ENCODE measurements around the gene PLA2R1. TPM values are rescaled to one million over a fixed set of nuclear protein-coding genes. Genes with fewer than 3 reads are reported as not detected.

PLA2R1 gene
- total RNA-seq, 1 donor from 2014 or later: 0.34 TPM

GRCh38 chr2:159908623-159909022 lies 153.8 kb downstream of the PLA2R1 start:
- Mint-ChIP-seq H3K9me3 (ENCODE audit: unreplicated experiment) (no peaks in the 10 kb centered on the region), H3K4me1 (ENCODE audit: low read depth, unreplicated experiment) (no peaks in the 10 kb centered on the region), H3K36me3 (ENCODE audit: unreplicated experiment) (peaks cover 7% of the 10 kb centered on the region), H3K4me3 (ENCODE audit: unreplicated experiment) (no peak overlapping the region), H3K27ac (ENCODE audit: unreplicated experiment) (no peak overlapping the region), H3K27me3 (ENCODE audit: unreplicated experiment) (peaks cover 6% of the 10 kb centered on the region)
- no peak for DNase-seq
- no peak for TF ChIP-seq CTCF (IDR thresholded peaks at IDR 0.05; ENCODE audit: partially characterized antibody, unreplicated experiment)

- no peak overlapping the region for H3K4me3 Mint-ChIP-seq (ENCODE audit: unreplicated experiment)
- H3K27me3 Mint-ChIP-seq (ENCODE audit: unreplicated experiment): peaks cover 6% of the 10 kb centered on the region
- H3K36me3 Mint-ChIP-seq (ENCODE audit: unreplicated experiment): peaks cover 7% of the 10 kb centered on the region
- no peak overlapping the region for H3K27ac Mint-ChIP-seq (ENCODE audit: unreplicated experiment)
- DNase-seq: no peak
- no peak for TF ChIP-seq CTCF (IDR thresholded peaks at IDR 0.05; ENCODE audit: partially characterized antibody, unreplicated experiment)
- H3K9me3 Mint-ChIP-seq (ENCODE audit: unreplicated experiment): no peaks in the 10 kb centered on the region
- H3K4me1 Mint-ChIP-seq (ENCODE audit: low read depth, unreplicated experiment): no peaks in the 10 kb centered on the region
Observed at GRCh38 chr2:159907909-159908308, 154.5 kb downstream of the PLA2R1 start.

- Mint-ChIP-seq H3K4me3 (ENCODE audit: unreplicated experiment) (peak overlapping the region; percentile 36), H3K9me3 (ENCODE audit: unreplicated experiment) (no peaks in the 10 kb centered on the region), H3K27ac (ENCODE audit: unreplicated experiment) (no peak overlapping the region), H3K4me1 (ENCODE audit: low read depth, unreplicated experiment) (no peaks in the 10 kb centered on the region), H3K27me3 (ENCODE audit: unreplicated experiment) (peaks cover 8% of the 10 kb centered on the region), H3K36me3 (ENCODE audit: unreplicated experiment) (peaks cover 7% of the 10 kb centered on the region)
- no peak for DNase-seq
- no peak for TF ChIP-seq CTCF (IDR thresholded peaks at IDR 0.05; ENCODE audit: partially characterized antibody, unreplicated experiment)
Observed at GRCh38 chr2:159905926-159906714, 156.3 kb downstream of the PLA2R1 start.

- DNase-seq: no peak
- Mint-ChIP-seq H3K27me3 (ENCODE audit: unreplicated experiment) (peaks cover 8% of the 10 kb centered on the region), H3K36me3 (ENCODE audit: unreplicated experiment) (peaks cover 7% of the 10 kb centered on the region), H3K9me3 (ENCODE audit: unreplicated experiment) (no peaks in the 10 kb centered on the region), H3K4me3 (ENCODE audit: unreplicated experiment) (peak overlapping the region; percentile 62), H3K27ac (ENCODE audit: unreplicated experiment) (no peak overlapping the region), H3K4me1 (ENCODE audit: low read depth, unreplicated experiment) (no peaks in the 10 kb centered on the region)
- TF ChIP-seq CTCF (IDR thresholded peaks at IDR 0.05; ENCODE audit: partially characterized antibody, unreplicated experiment): no peak
Observed at GRCh38 chr2:159904959-159905305, 157.5 kb downstream of the PLA2R1 start.

GRCh38 chr2:159904127-159904958 lies 158.1 kb downstream of the PLA2R1 start, which contains the start of gene LY75:
TSS of gene LY75 (minus strand) at chr2:159904756.
- H3K27me3 Mint-ChIP-seq (ENCODE audit: unreplicated experiment): peaks cover 8% of the 10 kb centered on the region
- peaks cover 7% of the 10 kb centered on the region for H3K36me3 Mint-ChIP-seq (ENCODE audit: unreplicated experiment)
- no peak for TF ChIP-seq CTCF (IDR thresholded peaks at IDR 0.05; ENCODE audit: partially characterized antibody, unreplicated experiment)
- H3K27ac Mint-ChIP-seq (ENCODE audit: unreplicated experiment): no peak within 1 kb of the TSS
- peak; percentile 71 for DNase-seq
- peak within 1 kb of the TSS; percentile 69 for H3K4me3 Mint-ChIP-seq (ENCODE audit: unreplicated experiment)
- no peaks in the 10 kb centered on the region for H3K9me3 Mint-ChIP-seq (ENCODE audit: unreplicated experiment)
- H3K4me1 Mint-ChIP-seq (ENCODE audit: low read depth, unreplicated experiment): no peaks in the 10 kb centered on the region
